Measurements from ENCODE around the gene SLCO4A1.

- TF ChIP-seq, protein P1, sequence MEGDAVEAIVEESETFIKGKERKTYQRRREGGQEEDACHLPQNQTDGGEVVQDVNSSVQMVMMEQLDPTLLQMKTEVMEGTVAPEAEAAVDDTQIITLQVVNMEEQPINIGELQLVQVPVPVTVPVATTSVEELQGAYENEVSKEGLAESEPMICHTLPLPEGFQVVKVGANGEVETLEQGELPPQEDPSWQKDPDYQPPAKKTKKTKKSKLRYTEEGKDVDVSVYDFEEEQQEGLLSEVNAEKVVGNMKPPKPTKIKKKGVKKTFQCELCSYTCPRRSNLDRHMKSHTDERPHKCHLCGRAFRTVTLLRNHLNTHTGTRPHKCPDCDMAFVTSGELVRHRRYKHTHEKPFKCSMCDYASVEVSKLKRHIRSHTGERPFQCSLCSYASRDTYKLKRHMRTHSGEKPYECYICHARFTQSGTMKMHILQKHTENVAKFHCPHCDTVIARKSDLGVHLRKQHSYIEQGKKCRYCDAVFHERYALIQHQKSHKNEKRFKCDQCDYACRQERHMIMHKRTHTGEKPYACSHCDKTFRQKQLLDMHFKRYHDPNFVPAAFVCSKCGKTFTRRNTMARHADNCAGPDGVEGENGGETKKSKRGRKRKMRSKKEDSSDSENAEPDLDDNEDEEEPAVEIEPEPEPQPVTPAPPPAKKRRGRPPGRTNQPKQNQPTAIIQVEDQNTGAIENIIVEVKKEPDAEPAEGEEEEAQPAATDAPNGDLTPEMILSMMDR (conservative IDR thresholded peaks at IDR 0.05; ENCODE audit: low read depth, low read length) = no peak
- TF ChIP-seq POLR2A (IDR thresholded peaks at IDR 0.05; ENCODE audit: low read depth, low read length) (no peak), RAD21 (IDR thresholded peaks at IDR 0.05; ENCODE audit: low read length) (no peak), BHLHE40 (IDR thresholded peaks at IDR 0.05; ENCODE audit: low read depth, low read length) (no peak), CEBPB (IDR thresholded peaks at IDR 0.05; ENCODE audit: low read depth, low read length) (no peak), SMC3 (IDR thresholded peaks at IDR 0.05; ENCODE audit: low read depth, low read length) (no peak), NFE2L2 (IDR thresholded peaks at IDR 0.05; ENCODE audit: low read depth, low read length) (no peak), RCOR1 (IDR thresholded peaks at IDR 0.05; ENCODE audit: insufficient replicate concordance, low read length) (no peak), FOS (IDR thresholded peaks at IDR 0.05; ENCODE audit: low read depth, low read length) (no peak), MAZ (IDR thresholded peaks at IDR 0.05; ENCODE audit: borderline replicate concordance, low read depth, low read length) (no peak)
- TF ChIP-seq, protein P2, sequence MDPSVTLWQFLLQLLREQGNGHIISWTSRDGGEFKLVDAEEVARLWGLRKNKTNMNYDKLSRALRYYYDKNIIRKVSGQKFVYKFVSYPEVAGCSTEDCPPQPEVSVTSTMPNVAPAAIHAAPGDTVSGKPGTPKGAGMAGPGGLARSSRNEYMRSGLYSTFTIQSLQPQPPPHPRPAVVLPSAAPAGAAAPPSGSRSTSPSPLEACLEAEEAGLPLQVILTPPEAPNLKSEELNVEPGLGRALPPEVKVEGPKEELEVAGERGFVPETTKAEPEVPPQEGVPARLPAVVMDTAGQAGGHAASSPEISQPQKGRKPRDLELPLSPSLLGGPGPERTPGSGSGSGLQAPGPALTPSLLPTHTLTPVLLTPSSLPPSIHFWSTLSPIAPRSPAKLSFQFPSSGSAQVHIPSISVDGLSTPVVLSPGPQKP (IDR thresholded peaks at IDR 0.05; ENCODE audit: borderline replicate concordance, low read depth, low read length) = no peak
- TF ChIP-seq, protein P3, sequence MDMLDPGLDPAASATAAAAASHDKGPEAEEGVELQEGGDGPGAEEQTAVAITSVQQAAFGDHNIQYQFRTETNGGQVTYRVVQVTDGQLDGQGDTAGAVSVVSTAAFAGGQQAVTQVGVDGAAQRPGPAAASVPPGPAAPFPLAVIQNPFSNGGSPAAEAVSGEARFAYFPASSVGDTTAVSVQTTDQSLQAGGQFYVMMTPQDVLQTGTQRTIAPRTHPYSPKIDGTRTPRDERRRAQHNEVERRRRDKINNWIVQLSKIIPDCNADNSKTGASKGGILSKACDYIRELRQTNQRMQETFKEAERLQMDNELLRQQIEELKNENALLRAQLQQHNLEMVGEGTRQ (IDR thresholded peaks at IDR 0.05; ENCODE audit: low read depth, low read length) = no peak
These were observed 76.2 kb downstream of the SLCO4A1 start for GRCh38 chr20:62718546-62718945.

Measured in IMR-90 (cell line).